ENCODE results near the gene ENAH.

ENAH gene

GRCh38 chr1:225603538-225604354 is 49.2 kb downstream of the ENAH start:
- no peak for DNase-seq (ENCODE audit: low spot score)

DNA sequence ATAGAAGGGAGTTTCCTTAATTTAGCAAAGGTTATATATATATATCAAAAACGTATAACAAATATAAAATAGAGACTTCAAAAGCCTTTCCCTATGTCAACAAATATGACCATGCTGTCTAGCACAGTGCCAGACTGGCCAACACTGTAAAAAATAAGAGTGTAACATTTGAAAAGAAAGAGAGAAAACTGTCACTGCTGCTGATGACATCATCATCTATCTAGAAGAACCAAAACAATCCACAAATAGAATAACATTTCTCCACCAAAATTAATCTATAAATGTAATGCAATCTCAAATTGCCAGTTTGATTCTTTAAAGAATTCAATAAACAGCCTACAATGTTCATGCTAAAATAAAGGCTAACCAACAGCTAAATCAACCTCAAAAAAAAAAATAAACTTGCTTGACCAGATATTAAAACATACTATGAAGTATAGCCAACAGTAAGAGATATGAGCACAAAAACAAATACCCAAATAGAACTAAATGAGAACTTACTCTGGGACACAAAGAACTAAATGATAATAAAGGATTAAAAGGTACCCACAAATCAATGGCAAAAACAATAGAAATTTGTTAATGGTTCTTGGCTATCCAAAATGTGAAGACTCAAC is 50.2 kb downstream of the ENAH start:
- no peak for DNase-seq (ENCODE audit: low spot score)

DNA sequence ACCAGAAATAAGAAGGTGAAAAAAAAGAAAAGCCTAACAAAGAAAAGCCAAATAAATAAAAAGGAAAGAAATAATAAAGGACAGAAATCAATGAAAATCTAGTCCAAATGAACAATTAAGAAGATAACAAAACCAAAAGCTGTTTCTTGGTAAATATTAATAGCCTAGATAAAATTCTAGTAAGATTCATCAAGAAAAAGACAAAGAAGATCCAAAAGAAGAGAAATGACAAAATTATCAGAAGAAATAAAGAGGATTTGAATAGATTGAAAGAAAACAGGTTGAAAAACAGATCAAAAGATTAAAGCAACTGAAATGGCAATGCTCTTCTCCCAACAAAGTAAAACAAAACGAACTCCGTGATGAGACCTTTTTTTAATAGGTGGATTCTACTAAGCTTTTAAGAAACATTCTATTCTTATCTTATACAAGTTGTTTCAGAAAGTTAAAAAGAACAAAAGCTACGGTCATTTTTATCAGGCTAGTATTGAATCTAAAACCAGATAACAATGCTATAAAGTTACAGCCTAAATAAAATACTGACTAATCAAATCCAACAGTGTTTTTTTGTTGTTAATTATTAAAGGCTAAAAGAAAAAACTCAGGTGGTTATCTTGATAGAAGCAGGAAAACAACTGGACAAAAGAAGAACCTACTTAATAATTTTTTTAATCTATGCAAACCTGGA is 50.9 kb downstream of the ENAH start:
- DNase-seq (ENCODE audit: low spot score) = no peak

DNA sequence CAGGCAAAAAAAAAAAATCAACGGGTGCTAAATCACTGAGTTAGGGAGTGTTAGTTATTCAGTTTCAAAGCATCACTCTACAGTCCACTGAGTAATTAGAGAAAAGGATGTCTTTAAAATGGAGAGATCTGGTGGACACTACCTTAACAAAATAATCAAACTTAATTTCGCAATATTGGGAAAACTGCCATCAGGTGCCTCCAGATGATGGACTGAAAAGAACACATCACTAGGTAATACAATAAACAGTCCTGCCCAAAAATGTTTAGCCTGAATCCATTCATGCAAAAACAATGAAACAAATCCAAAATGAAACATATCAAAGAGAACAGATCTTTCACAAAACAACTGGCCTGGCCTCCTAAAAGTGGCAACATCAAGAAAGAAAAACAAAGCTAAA is 54.1 kb downstream of the ENAH start:
- no peak for DNase-seq (ENCODE audit: low spot score)

DNA sequence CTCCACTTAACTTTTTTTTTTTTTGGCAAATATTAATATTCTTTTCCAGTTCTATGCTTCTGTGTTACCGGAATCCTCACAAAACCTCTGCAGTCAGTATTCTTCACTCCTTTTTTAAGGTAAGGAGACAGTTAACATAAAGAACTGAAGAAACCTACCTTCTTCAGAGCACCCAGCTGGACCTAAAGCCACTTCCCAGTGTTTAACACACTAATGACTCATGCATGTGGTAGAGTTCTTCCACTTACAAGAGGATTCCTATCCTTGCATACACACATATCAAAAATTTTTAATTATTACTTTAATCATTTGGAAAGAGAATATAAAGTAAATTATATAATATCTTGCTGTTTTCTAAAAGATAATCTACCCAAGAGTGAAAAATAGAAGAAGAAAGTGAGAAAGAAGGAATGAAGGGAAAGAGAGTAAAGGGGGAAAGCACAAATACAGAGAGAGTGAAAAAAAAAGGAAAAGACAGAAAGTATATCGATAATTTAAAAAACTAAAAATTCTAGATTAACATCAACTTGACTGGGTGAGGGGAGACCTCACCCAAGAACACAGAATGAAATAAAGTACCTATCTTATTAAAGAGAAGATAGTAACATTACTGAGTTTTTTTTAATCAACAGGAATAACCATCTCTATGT is 54.9 kb downstream of the ENAH start:
- DNase-seq (ENCODE audit: low spot score) = no peak

DNA sequence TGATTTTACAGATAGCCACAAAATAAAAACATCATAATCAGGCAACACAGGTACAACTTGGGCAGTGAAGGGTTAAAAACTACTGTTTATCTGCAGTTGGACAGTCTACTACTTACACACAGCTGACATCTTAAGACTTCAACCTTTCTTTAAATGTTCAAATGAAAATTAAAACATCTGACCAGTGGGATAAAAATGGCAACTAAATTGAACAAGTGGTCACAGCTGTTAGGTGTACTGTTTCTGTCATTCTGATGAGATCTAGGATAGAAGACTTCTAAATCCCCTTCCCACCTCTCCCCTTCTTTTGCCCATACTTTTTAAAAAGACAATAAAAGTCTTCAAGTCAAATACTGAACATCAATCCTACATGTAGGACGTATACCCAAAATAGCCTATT is 56.2 kb downstream of the ENAH start:
- DNase-seq (ENCODE audit: low spot score) = no peak

DNA sequence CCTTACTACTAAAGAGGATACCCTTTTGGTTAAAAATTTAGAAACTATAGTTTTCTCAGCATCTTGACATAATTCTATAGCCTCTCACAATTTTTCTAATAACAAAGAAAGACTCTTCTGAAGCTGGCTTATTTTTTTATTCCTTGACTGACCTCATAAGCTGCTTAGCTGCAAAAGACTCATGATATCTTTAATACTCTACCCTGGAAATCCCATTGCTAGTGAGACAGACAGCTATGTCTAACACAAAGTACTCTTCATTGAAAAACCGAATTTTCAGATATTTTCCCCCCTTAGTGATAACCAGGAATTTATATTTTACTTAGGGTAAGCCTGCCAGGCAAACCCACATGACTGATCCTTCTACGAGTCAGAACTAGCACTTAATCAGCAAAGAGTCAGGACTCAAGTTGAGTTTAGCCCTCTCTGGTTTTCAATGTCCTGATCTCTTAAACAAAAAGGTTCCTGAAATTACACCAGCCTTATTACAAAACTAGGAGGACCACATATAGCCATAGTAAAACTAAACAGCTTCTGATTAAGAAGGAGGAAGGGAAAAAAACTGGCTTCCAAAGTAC is 56.9 kb downstream of the ENAH start:
- no peak for DNase-seq (ENCODE audit: low spot score)

DNA sequence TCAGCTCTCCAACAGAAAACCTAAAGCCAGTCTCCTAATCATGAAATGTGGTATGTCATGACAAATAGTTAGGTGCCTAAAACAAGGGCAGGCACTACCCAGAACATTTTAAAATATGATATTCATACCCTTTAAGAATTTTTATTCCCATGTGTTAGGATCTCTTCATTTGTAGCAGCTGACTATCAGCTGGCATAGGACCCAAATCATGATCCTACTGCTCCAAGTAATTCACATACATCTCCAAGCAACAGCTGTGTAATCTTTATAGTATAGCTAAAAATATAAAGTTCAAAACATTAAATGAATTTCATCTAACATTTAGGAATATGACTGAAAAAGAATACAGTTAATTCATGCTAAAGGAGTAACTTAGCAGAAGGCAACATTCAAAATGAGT is 57.5 kb downstream of the ENAH start:
- DNase-seq (ENCODE audit: low spot score) = no peak

DNA sequence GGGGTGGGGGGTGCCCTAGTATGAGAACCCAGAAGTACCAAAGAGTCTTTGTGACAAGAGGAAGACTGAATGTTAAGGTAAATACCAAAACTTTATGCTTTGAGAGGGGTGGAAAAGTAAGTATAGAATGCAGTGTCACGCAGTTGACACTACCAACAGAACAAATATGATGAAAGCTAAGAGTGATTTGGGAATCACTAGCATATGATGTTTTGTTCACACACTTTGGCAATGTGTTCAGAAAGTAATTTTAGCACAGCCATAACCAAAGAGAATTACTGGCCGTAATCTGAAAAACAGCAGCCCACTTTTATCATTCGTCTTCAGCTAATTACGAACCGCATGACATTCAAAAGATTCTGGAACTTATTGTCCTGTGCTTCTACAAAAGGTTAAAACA is 59.5 kb downstream of the ENAH start:
- no peak for DNase-seq (ENCODE audit: low spot score)

DNA sequence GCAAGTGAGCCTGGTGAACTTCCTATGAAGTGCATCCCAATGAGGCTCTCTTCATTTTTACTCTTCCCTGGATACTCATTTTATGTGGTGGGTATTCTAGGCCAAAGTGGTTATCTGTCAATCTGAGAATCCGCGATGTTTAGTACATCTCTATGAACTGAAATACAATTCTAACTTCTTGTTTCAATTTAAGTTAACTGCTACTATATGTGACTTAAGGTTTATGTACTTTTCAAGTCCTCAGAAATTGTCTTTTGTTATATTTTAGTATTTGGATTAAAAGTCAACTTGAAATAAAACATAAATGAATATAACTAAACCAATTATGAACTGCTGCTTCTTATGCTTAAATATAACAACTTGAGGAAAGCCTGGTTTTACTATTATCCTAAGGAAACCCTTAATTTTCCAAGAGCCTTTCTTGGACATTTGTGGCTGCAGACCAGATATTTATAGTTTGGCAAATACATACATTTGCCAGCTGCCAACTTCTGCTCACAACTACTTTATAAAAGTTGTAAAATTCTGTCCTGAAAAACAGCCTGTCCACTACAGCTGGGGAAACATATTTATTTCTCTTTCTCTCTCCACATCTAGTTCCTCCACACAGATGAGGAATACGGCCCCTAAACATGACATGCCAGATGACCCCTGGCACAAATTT is 60.4 kb downstream of the ENAH start:
- no peak for DNase-seq (ENCODE audit: low spot score)

GRCh38 chr1:225587310-225587709 is 65.6 kb downstream of the ENAH start:
- no peak for DNase-seq (ENCODE audit: low spot score)

DNA sequence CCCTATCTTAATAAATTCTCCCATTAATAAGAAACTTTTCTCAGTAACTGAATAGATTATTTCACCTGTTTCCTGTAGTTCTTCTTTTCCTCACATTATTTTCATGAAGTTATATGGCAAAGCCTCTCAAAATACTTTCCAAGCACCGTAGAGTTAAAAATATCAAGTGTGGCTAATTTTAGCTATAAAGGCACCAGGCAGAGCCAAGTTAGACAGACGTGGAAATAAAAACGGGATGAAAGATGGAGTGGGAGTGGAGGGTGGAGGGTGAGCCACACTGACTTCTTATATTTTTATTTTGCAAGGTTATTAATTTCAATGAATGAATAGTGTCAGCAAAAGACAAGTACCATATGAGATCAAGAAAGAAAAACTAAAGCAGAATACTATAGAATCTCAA is 71.7 kb downstream of the ENAH start:
- DNase-seq (ENCODE audit: low spot score) = no peak

DNA sequence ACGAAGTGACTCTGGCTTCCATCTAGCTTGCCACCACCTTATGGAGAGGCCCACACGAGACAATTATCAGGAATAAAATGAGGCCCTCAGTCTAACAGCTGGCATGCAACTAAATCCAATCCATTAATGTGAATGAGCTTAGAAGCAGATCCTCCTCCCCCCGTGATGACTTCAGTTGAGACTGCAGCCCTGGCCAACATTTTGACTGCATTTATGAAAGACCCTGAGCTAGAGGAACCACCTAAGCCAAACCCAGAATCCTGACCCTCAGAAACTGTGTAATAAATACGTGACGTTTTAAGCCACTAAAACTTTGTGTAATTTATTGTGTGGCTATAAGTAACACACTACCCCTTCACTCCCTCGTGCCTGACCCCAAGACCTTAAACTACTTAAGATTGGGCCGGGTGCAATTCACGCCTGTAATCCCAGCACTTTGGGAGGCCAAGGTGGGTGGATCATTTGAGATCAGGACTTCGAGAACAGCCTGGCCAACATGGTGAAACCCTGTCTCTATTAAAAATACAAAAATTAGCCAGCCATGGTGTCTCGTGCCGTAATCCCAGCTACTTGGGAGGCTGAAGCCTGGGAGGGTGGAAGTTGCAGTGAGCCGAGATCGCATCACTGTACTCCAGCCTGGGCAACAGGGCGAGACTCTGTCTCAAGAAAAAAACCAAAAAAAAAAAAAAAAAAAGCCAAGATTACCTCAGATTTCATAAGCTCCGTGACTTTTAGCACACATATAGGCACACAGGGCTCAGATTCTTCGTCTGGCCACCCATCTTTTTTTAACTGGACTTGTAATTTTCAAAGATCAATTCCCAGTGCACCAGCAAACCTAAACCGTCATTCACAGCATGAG is 72.5 kb downstream of the ENAH start:
- DNase-seq (ENCODE audit: low spot score) = no peak

- no peak for DNase-seq (ENCODE audit: low spot score)
These were observed 74.5 kb downstream of the ENAH start for GRCh38 chr1:225578251-225578977.

DNA sequence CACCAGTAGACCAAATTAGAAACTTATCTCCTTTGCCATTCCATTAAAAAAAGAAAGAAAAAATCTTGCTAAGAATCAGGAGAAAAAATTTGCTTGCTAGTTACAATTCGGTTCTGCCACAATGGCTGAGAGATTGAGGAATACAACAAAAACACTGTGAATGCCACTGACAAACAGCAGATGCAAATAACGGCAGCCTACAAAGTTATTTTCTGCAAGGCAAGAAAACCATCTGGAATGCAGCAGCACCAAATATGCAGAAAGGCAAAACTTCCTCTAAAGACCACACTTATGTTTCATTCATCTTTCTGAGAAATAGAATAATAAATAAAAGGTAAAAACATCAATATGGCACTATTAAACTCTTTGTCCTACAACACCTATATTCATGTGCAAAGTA is 75.7 kb downstream of the ENAH start:
- no peak for DNase-seq (ENCODE audit: low spot score)

- DNase-seq (ENCODE audit: low spot score) = no peak
These were observed 79.7 kb downstream of the ENAH start for GRCh38 chr1:225573216-225573615.

DNA sequence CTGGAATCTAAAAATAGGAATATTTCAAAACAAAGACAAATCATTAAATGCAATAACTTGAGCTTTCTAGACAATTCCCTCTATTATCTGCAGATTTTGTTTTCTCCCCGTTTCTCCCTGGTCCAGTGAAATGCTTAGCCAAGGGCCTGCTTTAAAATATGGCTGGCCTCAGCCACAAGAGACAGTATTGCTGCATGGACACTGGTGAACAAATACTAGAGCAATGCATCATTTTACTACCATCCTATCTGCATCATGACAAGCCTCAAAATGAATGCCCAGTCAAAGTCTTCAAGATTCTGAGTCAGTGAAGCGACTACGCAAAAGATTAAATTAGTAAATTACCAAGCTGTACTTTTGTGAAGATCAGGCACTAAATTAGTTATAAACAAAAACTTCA is 80.5 kb downstream of the ENAH start:
- no peak for DNase-seq (ENCODE audit: low spot score)

DNA sequence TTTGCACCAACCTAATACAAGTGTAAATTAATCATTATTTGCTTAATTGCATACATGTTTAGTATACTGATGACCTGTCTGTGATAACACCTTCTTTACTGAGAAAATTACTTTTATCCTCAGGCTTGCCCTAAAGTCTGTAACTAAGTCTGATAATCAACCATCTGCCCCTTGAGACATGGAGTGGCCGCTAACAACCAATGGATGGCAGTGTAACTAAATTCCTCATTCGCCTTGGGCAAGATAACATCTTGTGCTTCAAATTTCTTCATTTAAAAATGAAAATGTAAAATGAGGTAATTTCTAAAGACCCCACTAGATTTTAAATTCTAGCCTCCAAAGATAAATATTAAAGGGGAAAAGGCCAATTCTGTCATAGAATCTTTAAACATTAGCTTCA is 85.1 kb downstream of the ENAH start:
- no peak for DNase-seq (ENCODE audit: low spot score)

- no peak for DNase-seq (ENCODE audit: low spot score)
These were observed 87.1 kb downstream of the ENAH start for GRCh38 chr1:225565847-225566246.

GRCh38 chr1:225561675-225562074 is 91.2 kb downstream of the ENAH start:
- DNase-seq (ENCODE audit: low spot score) = no peak

All from activated CD4-positive, alpha-beta T cell treated with anti-CD3 and anti-CD28 coated beads, Interleukin-2, Interleukin-4, amounts not matched to agents 100 ng/mL and 50 ng/mL, durations not matched to agents 16 hours and 8 hours (primary cell).